GM23338 (cell line): Measurements from ENCODE around the gene XRCC4.

ENCODE experiments used
- CTCF ChIP-seq, 2 experiments: fragments of 200-600 bp in 1 of 2; sonication (generic) in 1 of 2; conservative IDR thresholded peaks; 2 replicates each; pipeline versions ENCODE4 v1.5.1 to v1.6.1; 2016 to 2017; ENCODE audit warnings: antibody characterized with exemption in 2 of 2, low read depth in 2 of 2, mild to moderate bottlenecking in 2 of 2, moderate library complexity in 1 of 2
- EZH2 ChIP-seq: fragments of 200-600 bp; sonication (generic); IDR thresholded peaks from one replicate; pipeline ENCODE4 v1.8.0; 2017; ENCODE audit warnings: antibody characterized with exemption, mild to moderate bottlenecking, low read depth; ENCODE audit not compliant: unreplicated experiment
- POLR2AphosphoS5 ChIP-seq: IDR thresholded peaks from 2 replicates; pipeline ENCODE4 v1.6.1; 2016; ENCODE audit warnings: antibody characterized with exemption, low read depth
- TF ChIP-seq, protein P1 (sequence below): IDR thresholded peaks from one replicate; pipeline ENCODE4 v1.6.1; 2018; ENCODE audit warnings: antibody characterized with exemption; ENCODE audit not compliant: unreplicated experiment

GRCh38 chr5:83162601-83163000 lies 85.3 kb downstream of the XRCC4 start:
- TF ChIP-seq CTCF (conservative IDR thresholded peaks at IDR 0.05; ENCODE audit: low read depth in 2 of 2) (no peak), POLR2AphosphoS5 (no peak), EZH2 (no peak)
- TF ChIP-seq, protein P1, sequence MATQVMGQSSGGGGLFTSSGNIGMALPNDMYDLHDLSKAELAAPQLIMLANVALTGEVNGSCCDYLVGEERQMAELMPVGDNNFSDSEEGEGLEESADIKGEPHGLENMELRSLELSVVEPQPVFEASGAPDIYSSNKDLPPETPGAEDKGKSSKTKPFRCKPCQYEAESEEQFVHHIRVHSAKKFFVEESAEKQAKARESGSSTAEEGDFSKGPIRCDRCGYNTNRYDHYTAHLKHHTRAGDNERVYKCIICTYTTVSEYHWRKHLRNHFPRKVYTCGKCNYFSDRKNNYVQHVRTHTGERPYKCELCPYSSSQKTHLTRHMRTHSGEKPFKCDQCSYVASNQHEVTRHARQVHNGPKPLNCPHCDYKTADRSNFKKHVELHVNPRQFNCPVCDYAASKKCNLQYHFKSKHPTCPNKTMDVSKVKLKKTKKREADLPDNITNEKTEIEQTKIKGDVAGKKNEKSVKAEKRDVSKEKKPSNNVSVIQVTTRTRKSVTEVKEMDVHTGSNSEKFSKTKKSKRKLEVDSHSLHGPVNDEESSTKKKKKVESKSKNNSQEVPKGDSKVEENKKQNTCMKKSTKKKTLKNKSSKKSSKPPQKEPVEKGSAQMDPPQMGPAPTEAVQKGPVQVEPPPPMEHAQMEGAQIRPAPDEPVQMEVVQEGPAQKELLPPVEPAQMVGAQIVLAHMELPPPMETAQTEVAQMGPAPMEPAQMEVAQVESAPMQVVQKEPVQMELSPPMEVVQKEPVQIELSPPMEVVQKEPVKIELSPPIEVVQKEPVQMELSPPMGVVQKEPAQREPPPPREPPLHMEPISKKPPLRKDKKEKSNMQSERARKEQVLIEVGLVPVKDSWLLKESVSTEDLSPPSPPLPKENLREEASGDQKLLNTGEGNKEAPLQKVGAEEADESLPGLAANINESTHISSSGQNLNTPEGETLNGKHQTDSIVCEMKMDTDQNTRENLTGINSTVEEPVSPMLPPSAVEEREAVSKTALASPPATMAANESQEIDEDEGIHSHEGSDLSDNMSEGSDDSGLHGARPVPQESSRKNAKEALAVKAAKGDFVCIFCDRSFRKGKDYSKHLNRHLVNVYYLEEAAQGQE = no peak
